H1 (cell line): Measurements from ENCODE around the gene PLA2G4F. TPM values are rescaled to one million over a fixed set of nuclear protein-coding genes. Genes with fewer than 3 reads are reported as not detected.

Source experiments
- CTCF ChIA-PET: fragments of 300-600 bp; sonication (Branson Sonifier 250); formaldehyde crosslinking; loops from one replicate; lab custom pipeline; 2021; ENCODE audit not compliant: partially characterized antibody; lab: Charles Lee
- POLR2A ChIA-PET: fragments of 300-600 bp; sonication (Branson Sonifier 250); formaldehyde crosslinking; loops from one replicate; lab custom pipeline; 2021; ENCODE audit warnings: inconsistent platforms; ENCODE audit not compliant: partially characterized antibody; lab: Charles Lee
- DNase-seq, 2 experiments: peaks; one replicate each; pipeline versions ENCODE4 v3.0.0 to v3.0.0-alpha.2; 2010 to 2022; ENCODE audit warnings: low spot score in 2 of 2, low read depth in 1 of 2, mixed read lengths in 1 of 2
- FAIRE-seq: peaks from 2 replicates; lab custom pipeline; 2011; peaks lifted over from hg19 to GRCh38; lab: Jason Lieb, UNC
- H2AFZ ChIP-seq: 2 replicates; pipeline ENCODE4 v1.8.1; 2012; ENCODE audit warnings: low read length, inconsistent platforms
- H2AK5ac ChIP-seq: 2 replicates; pipeline ENCODE4 v1.6.1; 2013; ENCODE audit warnings: low read depth, low read length
- H2BK120ac ChIP-seq: replicated peaks from 2 replicates; pipeline ENCODE3; 2013; ENCODE audit warnings: low read depth, low read length, inconsistent platforms
- H2BK12ac ChIP-seq: 2 replicates; pipeline ENCODE4 v1.6.1; 2013; ENCODE audit warnings: low read depth, low read length
- H2BK15ac ChIP-seq: 2 replicates; pipeline ENCODE4 v1.6.1; 2013; ENCODE audit warnings: low read length
- H2BK20ac ChIP-seq: 2 replicates; pipeline ENCODE4 v1.6.1; 2013; ENCODE audit warnings: low read length
- H2BK5ac ChIP-seq: 2 replicates; pipeline ENCODE4 v1.6.1; 2013; ENCODE audit warnings: low read depth, low read length
- H3K14ac ChIP-seq: 2 replicates; pipeline ENCODE4 v1.6.1; 2013; ENCODE audit warnings: inconsistent platforms; ENCODE audit not compliant: insufficient read length
- H3K18ac ChIP-seq: 2 replicates; pipeline ENCODE4 v1.6.1; 2013; ENCODE audit warnings: low read length; ENCODE audit errors: extremely low read depth
- H3K23ac ChIP-seq: 2 replicates; pipeline ENCODE4 v1.6.1; 2013; ENCODE audit warnings: inconsistent platforms; ENCODE audit not compliant: insufficient read length
- H3K23me2 ChIP-seq: 2 replicates; pipeline ENCODE4 v1.6.1; 2013; ENCODE audit warnings: low read depth, low read length
- H3K27ac ChIP-seq: 2 replicates; pipeline ENCODE4 v1.6.1; 2011; ENCODE audit warnings: low read depth, low read length, inconsistent platforms
- H3K27me3 ChIP-seq, 4 experiments: replicated peaks in 1 of 4; 1 replicate in 1 of 4; 2 replicates in 3 of 4; pipeline versions ENCODE4 v1.6.1 to v1.8.1; 2011 to 2013; ENCODE audit warnings: low read length in 3 of 4, mild to moderate bottlenecking in 3 of 4, inconsistent platforms in 2 of 4, mixed read lengths in 2 of 4, moderate library complexity in 1 of 4; ENCODE audit not compliant: control insufficient read depth in 3 of 4, insufficient read depth in 3 of 4; ENCODE audit errors: extremely low read depth in 1 of 4
- H3K36me3 ChIP-seq, 4 experiments: 2 replicates each; pipeline versions ENCODE4 v1.6.1 to v1.8.1; 2011 to 2013; ENCODE audit warnings: mild to moderate bottlenecking in 4 of 4, low read length in 3 of 4, moderate library complexity in 2 of 4, control low read depth in 1 of 4, inconsistent platforms in 1 of 4; ENCODE audit not compliant: insufficient read depth in 4 of 4, control insufficient read depth in 2 of 4
- H3K4ac ChIP-seq: replicated peaks from 2 replicates; pipeline ENCODE3; 2013; ENCODE audit warnings: low read length, low read depth, mixed read lengths, inconsistent platforms; ENCODE audit not compliant: insufficient read length
- H3K4me1 ChIP-seq, 4 experiments: replicated peaks in 1 of 4; 1 replicate in 1 of 4; 2 replicates in 3 of 4; pipeline versions ENCODE4 v1.6.1 to v1.8.1; 2011 to 2013; ENCODE audit warnings: low read length in 3 of 4, inconsistent platforms in 2 of 4, mixed read lengths in 1 of 4; ENCODE audit not compliant: insufficient read depth in 4 of 4, control insufficient read depth in 3 of 4
- H3K4me2 ChIP-seq, 2 experiments: 2 replicates each; pipeline versions ENCODE4 v1.6.1 to v1.8.1; 2011 to 2013; ENCODE audit warnings: low read depth in 2 of 2, low read length in 2 of 2, control low read depth in 1 of 2, inconsistent platforms in 1 of 2, mild to moderate bottlenecking in 1 of 2; ENCODE audit not compliant: insufficient read depth in 1 of 2
- H3K4me3 ChIP-seq, 4 experiments: fragments of 200-600, 300-600 bp in 1 of 4; sonication (generic), shearing (Covaris generic), sonication (Bioruptor Twin) in 1 of 4; 2 replicates each; pipeline versions ENCODE4 v1.5.1 to v1.8.1; 2011 to 2016; ENCODE audit warnings: low read length in 4 of 4, low read depth in 3 of 4, control low read depth in 2 of 4, inconsistent platforms in 2 of 4, mild to moderate bottlenecking in 2 of 4, mixed read lengths in 1 of 4, moderate library complexity in 1 of 4; ENCODE audit not compliant: insufficient read depth in 2 of 4; ENCODE audit errors: extremely low read depth in 1 of 4
- H3K56ac ChIP-seq: replicated peaks from 2 replicates; pipeline ENCODE3; 2013; ENCODE audit warnings: low read depth, mild to moderate bottlenecking, mixed read lengths, low read length, inconsistent platforms; ENCODE audit not compliant: insufficient read length
- H3K79me1 ChIP-seq: 2 replicates; pipeline ENCODE4 v1.6.1; 2013; ENCODE audit warnings: low read depth, low read length, control low read depth
- H3K79me2 ChIP-seq, 2 experiments: 2 replicates each; pipeline versions ENCODE4 v1.6.1 to v1.8.1; 2012 to 2013; ENCODE audit warnings: low read length in 2 of 2, mild to moderate bottlenecking in 2 of 2, inconsistent platforms in 1 of 2; ENCODE audit not compliant: insufficient read depth in 2 of 2, control insufficient read depth in 1 of 2
- H3K9ac ChIP-seq, 4 experiments: replicated peaks in 1 of 4; 1 replicate in 1 of 4; 2 replicates in 3 of 4; pipeline versions ENCODE4 v1.6.1 to v1.8.1; 2011 to 2013; ENCODE audit warnings: low read depth in 3 of 4, low read length in 3 of 4, control low read depth in 2 of 4, mild to moderate bottlenecking in 2 of 4, moderate library complexity in 2 of 4, inconsistent platforms in 1 of 4; ENCODE audit errors: extremely low read depth in 1 of 4
- H3K9me3 ChIP-seq, 2 experiments: 2 replicates each; pipeline versions ENCODE4 v1.6.1 to v1.8.1; 2012 to 2013; ENCODE audit warnings: mild to moderate bottlenecking in 2 of 2, moderate library complexity in 2 of 2, control low read depth in 1 of 2, inconsistent platforms in 1 of 2, low read depth in 1 of 2, low read length in 1 of 2, mixed read lengths in 1 of 2; ENCODE audit not compliant: insufficient read depth in 2 of 2
- H4K20me1 ChIP-seq, 2 experiments: replicated peaks in 1 of 2; 2 replicates each; pipeline versions ENCODE3 to v1.8.1; 2011 to 2013; ENCODE audit warnings: inconsistent platforms in 2 of 2, low read length in 2 of 2, mild to moderate bottlenecking in 1 of 2; ENCODE audit not compliant: insufficient read depth in 2 of 2, control insufficient read depth in 1 of 2
- H4K5ac ChIP-seq: 2 replicates; pipeline ENCODE4 v1.6.1; 2013; ENCODE audit warnings: low read length, low read depth, mixed read lengths, inconsistent platforms; ENCODE audit not compliant: insufficient read length
- H4K8ac ChIP-seq: 2 replicates; pipeline ENCODE4 v1.8.0; 2013; ENCODE audit warnings: mild to moderate bottlenecking, moderate library complexity, low read length, inconsistent platforms; ENCODE audit not compliant: insufficient read depth; ENCODE audit errors: extremely low read depth
- H4K91ac ChIP-seq: replicated peaks from 2 replicates; pipeline ENCODE3; 2013; ENCODE audit warnings: low read length, mixed read lengths, inconsistent platforms; ENCODE audit not compliant: insufficient read length
- ATF2 ChIP-seq: IDR thresholded peaks from 2 replicates; pipeline ENCODE4 v1.6.1; 2012; ENCODE audit warnings: low read length, inconsistent platforms
- CBX8 ChIP-seq: fragments of 300-800, 300-1000 bp; sonication (generic); IDR thresholded peaks from 2 replicates; pipeline ENCODE4 v1.7.1; 2016; ENCODE audit warnings: low read depth, low read length, borderline replicate concordance
- GABPA ChIP-seq: IDR thresholded peaks from 2 replicates; pipeline ENCODE4 v1.6.1; 2011; ENCODE audit warnings: mild to moderate bottlenecking, low read length, moderate library complexity, borderline replicate concordance; ENCODE audit not compliant: insufficient read depth
- JUN ChIP-seq: IDR thresholded peaks from 2 replicates; pipeline ENCODE4 v1.6.1; 2011; ENCODE audit warnings: low read depth, mild to moderate bottlenecking, improper control_type of control experiment, low read length
- KDM1A ChIP-seq: fragments of 200-600, 300-600 bp; sonication (generic); IDR thresholded peaks from 2 replicates; pipeline ENCODE4 v1.7.1; 2016; ENCODE audit warnings: mild to moderate bottlenecking, low read length, borderline replicate concordance
- POLR2AphosphoS5 ChIP-seq: IDR thresholded peaks from 2 replicates; pipeline ENCODE4 v1.6.1; 2011; ENCODE audit warnings: low read depth, low read length
- RAD21 ChIP-seq, 2 experiments: IDR thresholded peaks in 1 of 2; conservative IDR thresholded peaks in 1 of 2; 2 replicates each; pipeline ENCODE4 v1.6.1; 2011; ENCODE audit warnings: low read depth in 2 of 2, low read length in 2 of 2, improper control_type of control experiment in 1 of 2, inconsistent platforms in 1 of 2, mild to moderate bottlenecking in 1 of 2, moderate library complexity in 1 of 2
- RFX5 ChIP-seq: IDR thresholded peaks from 2 replicates; pipeline ENCODE4 v1.6.1; 2011; ENCODE audit warnings: low read depth, low read length, improper control_type of control experiment, borderline replicate concordance
- USF2 ChIP-seq: IDR thresholded peaks from 2 replicates; pipeline ENCODE4 v1.6.1; 2011; ENCODE audit warnings: low read length, improper control_type of control experiment
- YY1 ChIP-seq: IDR thresholded peaks from 2 replicates; pipeline ENCODE4 v1.6.1; 2011; ENCODE audit warnings: low read depth, mild to moderate bottlenecking, low read length
- WGBS, 2 experiments: shearing (Covaris generic) in 1 of 2; methylation state at CpG; one replicate each; pipeline versions ENCODE4 v1.1.6 to v1.1.7; 2013 to 2015; ENCODE audit warnings: low lambda C conversion rate in 2 of 2, mixed read lengths in 2 of 2, inconsistent platforms in 1 of 2, low coverage in 1 of 2, missing lambda C conversion rate in 1 of 2; ENCODE audit not compliant: insufficient replicate concordance in 2 of 2, insufficient coverage in 1 of 2, insufficient read length in 1 of 2; ENCODE audit errors: extremely low coverage in 1 of 2, missing lambda C conversion rate in 1 of 2; 5-methylcytosine and 5-hydroxymethylcytosine counted together
- polyA plus RNA-seq, 7 experiments: library from polyadenylated mRNA; depleted of rRNA in 3 of 7; stranded (reverse) in 5 of 7; unstranded in 2 of 7; fragments of >200 nt in 5 of 7; fragments of 200-250 nt in 2 of 7; gene quantifications; 1 replicate in 5 of 7; 2 replicates in 1 of 7; 4 replicates in 1 of 7; pipeline versions ENCODE4 v1.2.1 to v1.2.3, GENCODE V29; 2011 to 2013; ENCODE audit warnings: missing spikeins in 2 of 7, mixed read lengths in 2 of 7
- total RNA-seq: library from RNA; stranded (reverse); fragmentation: NEBNext Ultra II Directional; extraction: Animal tissue kit (Norgen Biotek cat#: 25700); gene quantifications from 2 replicates; pipeline ENCODE4 v1.2.1, GENCODE V29; 2021

Gene PLA2G4F
- total and polyA plus RNA-seq, 2 of the 8 experiments (the other 6 are each of a cell fraction or from before 2014, with no cell fraction given) = not detected

- Histone ChIP-seq H3K23ac (no peak overlapping the region), H2AK5ac (no peak overlapping the region), H4K91ac (no peak overlapping the region), H3K9me3 (no peaks in the 10 kb centered on the region), H3K4me3 (no peak overlapping the region), H2BK120ac (no peak overlapping the region), H2BK15ac (no peak overlapping the region), H3K27me3 (no peaks in the 10 kb centered on the region), H4K8ac (no peak overlapping the region), H2AFZ (no peak overlapping the region), H3K9ac (no peak overlapping the region), H3K36me3 (peaks cover 0 to 53% (median 23%) of the 10 kb centered on the region in 4 experiments; a peak in 6 of 8 replicates), H3K56ac (no peak overlapping the region), H3K23me2 (no peaks in the 10 kb centered on the region), H3K79me1 (no peaks in the 10 kb centered on the region), H3K18ac (no peak overlapping the region), H3K4me2 (no peak overlapping the region), H4K5ac (no peak overlapping the region), H3K4ac (no peak overlapping the region), H3K79me2 (no peaks in the 10 kb centered on the region), H4K20me1 (peaks cover 0 to 2% of the 10 kb centered on the region in 2 experiments), H3K14ac (no peak overlapping the region), H3K27ac (no peak overlapping the region), H2BK20ac (no peak overlapping the region), H2BK12ac (no peak overlapping the region), H3K4me1 (no peaks in the 10 kb centered on the region), H2BK5ac (no peak overlapping the region)
- 87% methylated on average over 5 of the region's 5 CpGs; no CpG with 5 or more reads in 1 of the 2 experiments for WGBS, 2 experiments
- ChIA-PET POLR2A (no interaction called here), CTCF (interaction anchor here (0.8 kb wide), 1 partner anchor 47 kb away, joined by 4 read pairs; no protein-coding TSS in a partner anchor)
- no peak for FAIRE-seq
- no peak for DNase-seq
- TF ChIP-seq USF2 = no peak
- no peak for TF ChIP-seq POLR2AphosphoS5
- TF ChIP-seq KDM1A = no peak
- TF ChIP-seq CBX8 = no peak
- TF ChIP-seq JUN = no peak
- no peak for TF ChIP-seq YY1
- no peak for TF ChIP-seq RAD21 (IDR thresholded peaks at IDR 0.05 in 1 of 2, conservative IDR thresholded peaks at IDR 0.05 in 1 of 2; ENCODE audit: low read depth in 2 of 2, low read length in 2 of 2)
- no peak for TF ChIP-seq GABPA
- no peak for TF ChIP-seq ATF2
- no peak for TF ChIP-seq RFX5
Observed at GRCh38 chr15:42184296-42184695, 27.9 kb upstream of the PLA2G4F start.
